ENCODE data around the gene STK17B. TPM values are rescaled to one million over a fixed set of nuclear protein-coding genes. Genes with fewer than 3 reads are reported as not detected.

STK17B gene
- total RNA-seq, 1 donor = 114 TPM

DNA sequence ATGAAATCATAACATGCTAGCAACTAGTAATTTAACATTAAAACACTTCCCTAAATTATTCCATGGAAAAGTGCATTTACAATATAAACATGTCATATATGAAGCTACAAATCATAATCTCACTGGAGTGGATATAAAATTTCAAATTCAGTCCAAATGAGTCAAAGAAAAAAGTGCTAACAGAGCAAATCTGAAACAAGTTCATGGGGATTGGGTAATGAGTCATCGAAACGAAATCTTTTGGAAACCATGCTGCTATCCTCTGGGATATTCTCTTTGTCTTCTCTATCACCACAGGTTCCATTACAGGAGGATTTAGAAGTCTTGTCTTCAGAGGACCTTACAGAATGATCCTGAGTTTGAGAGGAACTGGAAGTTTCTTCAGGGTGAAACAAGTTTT, 34.1 kb downstream of the STK17B start:
- no peak overlapping the region for H3K4me3 ChIP-seq (ENCODE audit: low read depth, low read length)
- TF ChIP-seq, protein P1, sequence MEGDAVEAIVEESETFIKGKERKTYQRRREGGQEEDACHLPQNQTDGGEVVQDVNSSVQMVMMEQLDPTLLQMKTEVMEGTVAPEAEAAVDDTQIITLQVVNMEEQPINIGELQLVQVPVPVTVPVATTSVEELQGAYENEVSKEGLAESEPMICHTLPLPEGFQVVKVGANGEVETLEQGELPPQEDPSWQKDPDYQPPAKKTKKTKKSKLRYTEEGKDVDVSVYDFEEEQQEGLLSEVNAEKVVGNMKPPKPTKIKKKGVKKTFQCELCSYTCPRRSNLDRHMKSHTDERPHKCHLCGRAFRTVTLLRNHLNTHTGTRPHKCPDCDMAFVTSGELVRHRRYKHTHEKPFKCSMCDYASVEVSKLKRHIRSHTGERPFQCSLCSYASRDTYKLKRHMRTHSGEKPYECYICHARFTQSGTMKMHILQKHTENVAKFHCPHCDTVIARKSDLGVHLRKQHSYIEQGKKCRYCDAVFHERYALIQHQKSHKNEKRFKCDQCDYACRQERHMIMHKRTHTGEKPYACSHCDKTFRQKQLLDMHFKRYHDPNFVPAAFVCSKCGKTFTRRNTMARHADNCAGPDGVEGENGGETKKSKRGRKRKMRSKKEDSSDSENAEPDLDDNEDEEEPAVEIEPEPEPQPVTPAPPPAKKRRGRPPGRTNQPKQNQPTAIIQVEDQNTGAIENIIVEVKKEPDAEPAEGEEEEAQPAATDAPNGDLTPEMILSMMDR (IDR thresholded peaks at IDR 0.05; ENCODE audit: insufficient read depth, low read length) = no peak
- DNase-seq (ENCODE audit: low read depth) = no peak

DNA sequence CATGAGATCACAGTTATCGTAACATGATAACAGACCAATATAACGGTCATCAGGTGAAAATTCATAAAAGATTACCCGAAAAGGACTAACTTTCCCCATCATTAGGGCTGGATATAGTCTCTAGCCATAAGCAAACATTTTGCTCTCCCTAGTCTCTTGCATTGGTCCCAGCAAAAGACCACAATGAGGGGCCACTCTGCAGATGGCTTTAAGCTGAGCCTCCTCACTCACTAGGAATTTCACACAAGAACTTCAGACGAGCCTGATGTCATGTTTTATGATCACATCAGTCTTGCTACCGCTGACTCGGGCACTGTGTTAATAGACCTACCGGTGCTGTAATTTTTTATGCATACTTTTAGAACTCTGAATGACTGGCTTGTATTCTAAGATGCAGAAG, 35.2 kb downstream of the STK17B start:
- DNase-seq (ENCODE audit: low read depth) = no peak
- TF ChIP-seq, protein P1 (IDR thresholded peaks at IDR 0.05; ENCODE audit: insufficient read depth, low read length) = no peak
- no peak overlapping the region for H3K4me3 ChIP-seq (ENCODE audit: low read depth, low read length)

DNA sequence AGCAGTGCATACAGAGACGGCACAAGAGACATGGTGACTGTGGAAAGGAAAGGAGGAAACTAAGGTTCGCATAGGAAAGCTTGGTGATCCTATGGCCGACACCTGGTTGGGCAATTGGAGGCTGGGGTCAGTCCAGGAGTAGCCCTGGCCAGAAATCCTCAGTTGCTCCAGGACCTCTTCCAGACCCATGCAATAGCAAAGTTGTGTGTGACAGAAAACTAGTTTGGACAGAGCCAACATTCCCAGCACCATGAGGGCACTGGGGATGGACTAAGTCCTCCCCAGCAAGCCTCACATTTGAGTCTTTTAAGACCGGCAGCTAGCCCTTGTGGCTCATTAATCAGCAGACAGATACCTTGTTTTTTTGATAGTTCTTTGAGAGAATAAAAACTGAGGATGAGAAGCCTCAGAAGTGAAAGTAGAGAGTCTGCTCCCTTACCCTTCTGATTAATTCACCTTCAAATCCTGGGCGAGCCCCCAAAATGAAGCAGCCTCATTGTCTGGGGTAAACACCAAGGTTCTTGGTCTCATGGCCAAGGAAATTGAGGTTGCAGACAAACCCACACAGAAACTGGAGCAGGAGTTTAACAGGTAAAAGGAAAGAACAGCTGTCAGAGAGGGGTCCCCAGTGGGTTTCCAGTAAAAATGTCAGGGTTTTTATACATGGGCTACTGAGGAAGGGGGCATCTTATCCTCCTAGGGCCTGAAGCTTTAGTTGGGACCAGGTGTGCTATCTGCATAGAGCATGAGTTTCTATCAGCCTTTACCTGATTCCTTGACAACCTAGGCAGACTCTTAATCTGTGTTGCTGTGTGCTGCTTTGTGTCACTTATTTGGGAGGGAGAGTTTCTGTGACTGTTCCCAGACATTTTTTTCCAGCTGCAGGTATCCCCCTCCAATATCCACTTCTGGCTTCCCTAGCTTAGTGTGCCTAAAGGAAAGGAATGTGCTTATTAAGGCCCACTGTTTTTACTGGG, 39.1 kb downstream of the STK17B start:
- DNase-seq (ENCODE audit: low read depth) = no peak
- H3K4me3 ChIP-seq (ENCODE audit: low read depth, low read length) = no peak overlapping the region
- TF ChIP-seq, protein P1 (IDR thresholded peaks at IDR 0.05; ENCODE audit: insufficient read depth, low read length) = no peak

DNA sequence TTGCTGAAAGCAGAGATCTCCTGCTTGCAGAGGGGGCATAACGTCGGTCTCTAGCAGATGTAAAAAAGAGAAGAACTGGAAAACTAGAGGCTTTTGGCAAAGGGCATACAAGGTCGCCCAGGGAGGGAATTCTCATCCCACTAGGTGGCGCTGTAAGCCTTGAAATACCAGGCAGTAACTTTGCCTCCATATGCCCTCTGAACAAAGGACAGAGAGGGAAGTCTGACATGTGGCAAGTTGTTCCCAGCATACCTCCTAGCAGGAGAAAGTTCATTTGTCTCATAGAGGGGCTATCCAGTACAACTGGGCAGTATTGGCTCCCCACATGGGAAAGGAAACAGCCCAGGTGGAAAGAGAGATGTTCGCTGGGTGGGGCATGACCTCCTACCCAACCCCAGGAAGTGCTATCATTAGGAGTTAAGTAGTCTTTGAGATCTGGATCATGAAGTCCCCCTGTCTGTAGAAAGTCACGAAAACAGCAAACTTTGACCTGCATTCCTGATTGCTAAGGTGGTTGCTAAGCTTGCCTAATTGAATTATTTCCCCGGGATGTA, 39.9 kb downstream of the STK17B start:
- H3K4me3 ChIP-seq (ENCODE audit: low read depth, low read length) = no peak overlapping the region
- peak; percentile 60 for DNase-seq (ENCODE audit: low read depth)
- TF ChIP-seq, protein P1 (IDR thresholded peaks at IDR 0.05; ENCODE audit: insufficient read depth, low read length) = peak; percentile 39

DNA sequence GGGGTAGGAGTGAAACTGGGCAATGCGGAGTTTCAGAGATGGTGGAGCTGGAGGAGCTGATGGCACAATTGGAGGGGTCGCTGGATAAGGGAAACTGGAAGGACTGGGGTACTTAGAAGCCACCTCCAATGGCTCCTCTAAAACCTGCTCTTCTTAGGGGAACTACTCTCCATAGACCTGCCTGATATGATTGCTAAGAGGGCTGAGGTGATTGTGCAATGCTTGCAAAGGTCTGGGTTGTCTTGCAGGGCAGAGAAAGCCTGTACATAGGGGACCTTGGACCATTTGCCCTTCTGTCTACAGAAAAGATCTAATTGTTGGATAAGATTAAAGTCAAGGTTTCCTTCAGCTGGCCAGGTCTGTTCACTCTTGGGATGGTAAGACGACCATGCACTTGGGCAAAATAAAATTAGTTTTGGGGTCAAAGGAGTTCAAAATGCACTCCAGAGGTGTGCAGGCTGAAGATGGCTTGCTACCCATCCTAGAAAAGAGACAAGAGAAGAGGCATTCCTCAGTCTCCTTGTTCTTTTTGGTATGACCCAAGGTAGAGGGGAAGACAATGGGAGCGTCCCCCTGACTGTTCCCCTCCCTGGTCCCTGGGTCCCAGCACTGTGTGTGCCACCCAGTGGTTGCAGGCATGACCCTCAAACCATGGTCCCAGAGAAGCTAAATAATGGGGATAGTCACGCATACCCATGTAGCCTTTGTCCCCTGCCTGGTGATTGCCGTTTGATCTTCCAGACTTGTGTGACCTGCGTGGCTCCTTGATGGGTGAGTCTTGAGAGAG, 41.1 kb downstream of the STK17B start:
- no peak overlapping the region for H3K4me3 ChIP-seq (ENCODE audit: low read depth, low read length)
- DNase-seq (ENCODE audit: low read depth) = no peak
- TF ChIP-seq, protein P1 (IDR thresholded peaks at IDR 0.05; ENCODE audit: insufficient read depth, low read length) = no peak

DNA sequence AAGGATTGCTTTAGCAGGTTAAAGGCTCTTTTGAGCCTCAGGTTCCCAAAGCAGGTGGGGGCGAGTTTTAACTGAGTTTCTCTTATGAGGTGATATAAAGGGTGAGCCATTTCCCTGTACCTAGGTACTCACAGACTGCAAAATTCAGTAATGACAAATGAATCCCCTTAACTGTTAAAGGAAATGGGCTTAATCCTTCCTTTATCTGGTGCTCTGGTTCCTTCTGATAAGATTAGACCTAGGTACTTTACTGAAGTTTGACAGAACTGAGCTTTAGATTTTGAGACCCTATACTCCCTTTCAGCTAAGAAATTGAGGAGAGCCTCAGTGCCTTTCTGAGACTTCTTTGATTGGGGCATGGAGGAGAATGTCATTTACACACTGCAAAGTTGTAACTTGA, 42.6 kb downstream of the STK17B start:
- no peak overlapping the region for H3K4me3 ChIP-seq (ENCODE audit: low read depth, low read length)
- no peak for DNase-seq (ENCODE audit: low read depth)
- TF ChIP-seq, protein P1 (IDR thresholded peaks at IDR 0.05; ENCODE audit: insufficient read depth, low read length) = no peak
